HG03045 (cell line): Measurements from ENCODE around the gene SUN2.

Experiments used
- ATAC-seq: cut with Tn5 transposase; IDR thresholded peaks from one replicate; pipeline ENCODE4 v1.9.1; 2021; ENCODE audit warnings: mild to moderate bottlenecking, moderate library complexity; ENCODE audit not compliant: unreplicated experiment

Gene SUN2

GRCh38 chr22:38737302-38738060, 18.3 kb downstream of the SUN2 start:
- no peak for ATAC-seq

DNA sequence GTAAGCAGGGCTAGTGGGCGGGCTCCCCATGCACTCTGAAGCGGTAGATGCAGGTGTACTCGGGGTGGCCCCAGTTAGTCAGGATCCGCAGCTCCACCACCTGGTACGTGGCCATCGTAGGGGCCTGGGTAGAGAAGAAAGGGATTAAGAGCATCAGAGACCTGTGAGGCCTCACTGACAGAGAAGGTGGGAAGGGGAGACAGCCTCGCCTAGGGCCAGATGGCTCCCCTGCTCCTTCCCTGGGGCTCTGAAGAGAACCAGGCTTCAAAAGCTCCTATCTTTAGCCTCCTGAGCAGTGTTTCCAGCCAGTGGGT, 19.6 kb downstream of the SUN2 start:
- ATAC-seq, result no peak

DNA sequence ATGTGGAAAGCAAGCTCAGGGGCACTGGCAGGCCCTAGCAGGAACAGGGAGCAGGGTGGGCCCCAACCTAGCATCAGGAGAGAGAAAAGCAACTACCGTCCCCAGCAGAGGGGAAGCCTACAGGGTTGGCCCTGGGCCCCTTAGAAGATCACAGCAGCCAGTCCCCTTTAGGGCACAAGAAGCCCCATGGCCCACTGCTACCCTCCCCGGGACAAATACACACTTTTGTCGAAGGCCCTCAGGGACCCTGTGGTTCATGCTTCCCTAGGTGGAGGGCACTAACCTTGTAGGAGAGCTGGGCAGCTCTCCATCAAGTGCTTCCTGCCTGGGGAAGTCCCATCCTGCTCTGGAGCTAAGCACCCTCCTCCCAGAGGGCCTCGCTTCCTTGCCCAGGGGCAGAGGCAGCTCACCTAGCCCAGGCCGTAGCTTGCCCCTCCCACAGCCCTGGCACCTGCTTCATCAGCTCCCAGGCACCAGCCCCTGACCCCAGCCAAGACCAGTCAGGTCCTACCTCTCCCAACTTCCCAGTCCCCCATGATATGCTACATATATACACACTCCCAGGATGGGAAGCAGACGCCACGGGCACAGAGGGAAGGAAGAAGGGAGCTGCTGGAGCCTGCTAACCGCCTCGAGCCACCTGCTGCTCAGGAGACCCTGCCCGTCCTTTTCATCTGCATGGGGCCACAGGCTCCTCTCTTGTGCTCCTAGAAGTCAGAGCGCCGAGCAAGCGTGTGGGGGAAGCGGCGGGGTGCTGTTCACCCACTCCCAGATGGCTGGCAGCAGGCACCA, 20.1 kb downstream of the SUN2 start:
- no peak for ATAC-seq

GRCh38 chr22:38735126-38735464, 20.7 kb downstream of the SUN2 start:
- ATAC-seq, result no peak

- no peak for ATAC-seq
Measured at GRCh38 chr22:38734421-38735100, 21.2 kb downstream of the SUN2 start.

DNA sequence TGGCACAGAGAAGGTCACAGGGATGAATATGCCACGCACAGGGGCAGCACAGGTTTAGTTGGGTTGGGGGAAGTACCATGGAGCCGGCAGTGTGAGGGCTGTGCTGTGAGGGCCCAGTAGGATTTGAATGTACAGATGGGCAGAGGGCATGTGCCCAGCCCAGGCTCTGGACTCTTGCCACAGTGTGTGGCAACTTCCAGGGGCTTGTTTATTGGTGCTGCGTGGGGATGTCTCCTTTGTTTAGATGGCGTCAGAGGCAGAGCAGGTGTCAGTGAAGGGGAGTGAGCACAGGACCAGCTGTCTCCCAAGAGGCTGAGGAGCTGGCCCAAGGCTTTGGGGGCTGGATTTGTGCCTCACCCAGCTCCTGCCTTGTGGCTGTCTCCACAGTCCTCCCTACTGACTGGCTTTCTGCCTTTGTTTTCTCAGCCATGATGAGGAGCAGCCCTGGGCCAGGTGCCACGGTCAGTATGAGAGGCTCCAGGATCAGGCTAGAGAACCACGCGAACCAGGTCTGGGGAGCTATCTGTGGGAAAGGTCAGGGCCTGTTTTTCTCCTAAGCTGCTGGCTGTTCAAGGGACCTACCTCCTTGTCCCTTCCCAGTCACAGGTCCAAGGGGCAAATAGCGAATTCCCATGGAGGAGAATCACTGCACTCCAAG, 21.9 kb downstream of the SUN2 start:
- ATAC-seq, result no peak

- no peak for ATAC-seq
Measured at GRCh38 chr22:38733329-38733723, 22.5 kb downstream of the SUN2 start.

DNA sequence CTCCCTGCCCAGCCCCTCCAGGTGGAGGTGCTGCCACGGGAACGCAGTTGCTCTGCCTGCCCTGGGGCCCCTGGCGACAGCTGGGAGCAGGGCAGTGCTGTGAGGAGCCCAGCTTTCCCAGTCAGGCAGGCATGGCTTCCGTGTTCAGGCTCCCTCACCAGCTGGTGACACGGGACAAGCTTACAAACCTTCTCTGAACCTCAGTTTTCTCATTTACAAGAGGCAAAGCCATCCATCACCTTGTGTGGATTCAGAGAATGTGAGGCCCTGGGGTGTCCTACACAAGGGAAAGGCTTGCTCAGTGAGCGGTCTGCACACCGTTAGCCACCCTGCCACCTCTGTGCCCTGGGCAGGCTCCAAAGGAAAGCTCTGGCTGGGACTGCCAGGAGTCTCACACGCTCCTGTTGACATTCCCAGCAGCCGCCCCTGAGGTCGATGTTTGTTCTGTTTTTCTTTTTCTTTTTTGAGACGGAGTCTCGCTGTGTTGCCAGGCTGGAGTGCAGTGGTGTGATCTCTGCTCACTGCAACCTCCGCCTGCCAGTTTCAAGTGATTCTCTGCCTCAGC, 23.5 kb downstream of the SUN2 start:
- no peak for ATAC-seq

- no peak for ATAC-seq
Measured at GRCh38 chr22:38731703-38732161, 24.1 kb downstream of the SUN2 start.

- no peak for ATAC-seq
Measured at GRCh38 chr22:38730411-38730871, 25.4 kb downstream of the SUN2 start.

GRCh38 chr22:38729946-38730345, 25.9 kb downstream of the SUN2 start:
- no peak for ATAC-seq

GRCh38 chr22:38728871-38729796, 26.7 kb downstream of the SUN2 start:
- ATAC-seq, result no peak

GRCh38 chr22:38727530-38728451, 28.0 kb downstream of the SUN2 start:
- ATAC-seq, result no peak

- no peak for ATAC-seq
Measured at GRCh38 chr22:38727123-38727522, 28.7 kb downstream of the SUN2 start.

DNA sequence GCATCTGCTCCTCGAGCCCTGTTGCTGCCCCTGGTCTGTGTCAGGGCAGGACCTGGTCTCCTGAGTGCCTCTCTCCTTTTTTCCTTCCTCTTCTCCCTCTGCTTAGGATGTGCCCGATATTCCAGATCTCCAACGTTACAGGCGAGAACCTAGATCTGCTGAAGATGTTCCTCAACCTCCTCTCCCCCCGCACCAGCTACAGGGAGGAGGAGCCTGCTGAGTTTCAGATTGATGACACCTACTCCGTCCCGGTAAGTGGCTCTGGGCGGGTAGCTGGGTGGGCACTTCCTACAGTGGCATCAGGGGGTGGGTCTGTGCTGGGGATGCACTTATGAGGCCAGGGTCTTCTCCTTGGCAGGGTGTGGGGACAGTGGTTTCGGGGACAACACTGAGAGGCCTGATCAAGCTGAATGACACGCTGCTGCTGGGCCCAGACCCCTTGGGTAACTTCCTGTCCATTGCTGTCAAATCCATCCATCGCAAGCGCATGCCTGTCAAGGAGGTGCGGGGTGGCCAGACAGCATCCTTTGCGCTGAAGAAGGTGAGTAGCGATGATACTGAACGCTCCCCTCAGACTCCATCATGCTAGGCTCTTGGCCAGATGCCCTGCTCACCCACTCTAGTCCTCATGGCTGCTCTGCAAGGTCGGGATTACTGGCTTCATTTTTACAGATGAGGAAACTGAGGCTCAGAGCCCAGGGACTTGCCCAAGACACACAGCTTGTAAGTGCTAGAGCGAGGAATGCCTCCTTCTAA, 29.7 kb downstream of the SUN2 start:
- no peak for ATAC-seq

- no peak for ATAC-seq
Measured at GRCh38 chr22:38724926-38725571, 30.7 kb downstream of the SUN2 start.

DNA sequence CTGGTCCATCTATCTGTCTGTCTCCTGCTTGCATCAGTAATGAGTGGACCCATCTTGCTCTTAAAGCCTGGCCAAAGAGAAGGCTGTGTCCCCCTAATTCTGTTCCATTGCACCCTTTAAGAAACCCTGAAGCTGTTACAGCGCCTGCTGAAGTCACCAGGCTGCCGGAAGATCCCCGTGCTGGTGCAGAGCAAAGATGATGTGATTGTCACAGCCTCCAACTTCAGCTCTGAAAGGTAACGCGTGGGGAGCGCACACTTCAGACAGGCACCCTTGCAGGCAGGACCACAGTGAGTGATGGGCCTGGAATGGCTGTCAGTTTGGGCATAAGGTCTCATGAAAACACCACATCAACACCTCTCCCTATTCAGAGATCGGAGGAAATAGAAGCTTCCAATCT, 31.6 kb downstream of the SUN2 start:
- ATAC-seq, result no peak

DNA sequence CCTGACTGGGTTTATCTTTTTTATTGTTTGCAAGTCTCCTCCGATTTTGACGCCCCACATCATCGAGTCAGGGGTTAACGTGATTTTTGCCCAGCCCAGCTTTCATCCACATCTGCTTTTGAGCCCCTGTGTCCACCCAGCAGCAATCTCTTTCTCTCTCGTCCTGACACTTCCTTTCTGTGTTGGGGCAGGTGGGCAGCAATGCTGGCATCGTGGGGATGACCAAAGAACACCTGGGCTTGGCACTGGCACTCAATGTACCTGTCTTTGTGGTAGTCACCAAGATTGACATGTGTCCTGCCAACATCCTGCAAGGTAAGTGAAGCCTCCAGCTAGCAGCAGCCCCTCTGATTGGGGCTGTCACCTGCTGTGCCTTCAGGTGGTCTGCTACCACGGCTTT, 34.2 kb downstream of the SUN2 start:
- no peak for ATAC-seq
